ENCODE data around the gene TREML1. TPM values are rescaled to one million over a fixed set of nuclear protein-coding genes. Genes with fewer than 3 reads are reported as not detected.

The TREML1 gene
- polyA plus RNA-seq, 1 of the 3 experiments (the other 2 are of a cell fraction): not detected

GRCh38 chr6:41201764-41202173, 47.6 kb upstream of the TREML1 start:
- TF ChIP-seq RXRA (IDR thresholded peaks at IDR 0.05; ENCODE audit: borderline replicate concordance, low read depth): no peak
- TF ChIP-seq EP300 (IDR thresholded peaks at IDR 0.05; ENCODE audit: borderline replicate concordance in 1 of 2, low read depth in 1 of 2, low read length in 1 of 2): no peak
- TF ChIP-seq USF2 (IDR thresholded peaks at IDR 0.05; ENCODE audit: borderline replicate concordance, low read depth, low read length): no peak
- no peak for TF ChIP-seq TEAD4 (IDR thresholded peaks at IDR 0.05; ENCODE audit: borderline replicate concordance, insufficient read depth)
- no peak for TF ChIP-seq MXI1 (IDR thresholded peaks at IDR 0.05; ENCODE audit: low read depth, low read length)
- TF ChIP-seq REST (IDR thresholded peaks at IDR 0.05; ENCODE audit: low read depth, low read length): no peak
- H3K4me1 ChIP-seq (ENCODE audit: control insufficient read depth in 1 of 2, insufficient read depth in 2 of 2, low read depth in 1 of 2, low read length in 1 of 2): no peaks in the 10 kb centered on the region
- H3F3A ChIP-seq (replicated peaks; ENCODE audit: insufficient read depth): no peaks in the 10 kb centered on the region
- no peak overlapping the region for H3K4me3 ChIP-seq (ENCODE audit: low read depth in 2 of 2, low read length in 1 of 2)
- peaks cover 11% of the 10 kb centered on the region; the same call in 1 of the 2 replicates for H3K27me3 ChIP-seq (ENCODE audit: insufficient read depth)
- no peaks in the 10 kb centered on the region for H3K9me2 ChIP-seq
- 31% methylated on average over 8 of the region's 8 CpGs for WGBS (ENCODE audit: low lambda C conversion rate)
- no peaks in the 10 kb centered on the region for H3K9me3 ChIP-seq
- H3K9ac ChIP-seq: no peak overlapping the region
- H2AFZ ChIP-seq (ENCODE audit: low read depth): no peak overlapping the region
- no peak overlapping the region for H3K4me2 ChIP-seq
- no peaks in the 10 kb centered on the region for H3K79me2 ChIP-seq (ENCODE audit: insufficient read depth)
- no peaks in the 10 kb centered on the region for H3K36me3 ChIP-seq (replicated peaks in 1 of 2; ENCODE audit: control insufficient read depth in 1 of 2, insufficient read depth in 2 of 2, low read length in 1 of 2)
- H4K20me1 ChIP-seq (ENCODE audit: insufficient read depth): no peaks in the 10 kb centered on the region
- no peak overlapping the region for H3K27ac ChIP-seq (ENCODE audit: low read depth in 2 of 2, low read length in 1 of 2)
- DNase-seq: no peak
- ChIA-PET CTCF (no interaction called here), POLR2A (interaction anchor here (1.0 kb wide), 1 partner anchor 11 kb away, joined by 3 read pairs; no protein-coding TSS in a partner anchor)

- Histone ChIP-seq H3K4me1 (ENCODE audit: control insufficient read depth in 1 of 2, insufficient read depth in 2 of 2, low read depth in 1 of 2, low read length in 1 of 2) (no peaks in the 10 kb centered on the region), H3K4me2 (no peak within 1 kb of the TSS), H3K9ac (no peak within 1 kb of the TSS), H3K36me3 (replicated peaks in 1 of 2; ENCODE audit: control insufficient read depth in 1 of 2, insufficient read depth in 2 of 2, low read length in 1 of 2) (no peaks in the 10 kb centered on the region), H3K9me2 (no peaks in the 10 kb centered on the region), H4K20me1 (ENCODE audit: insufficient read depth) (no peaks in the 10 kb centered on the region), H3K79me2 (ENCODE audit: insufficient read depth) (no peaks in the 10 kb centered on the region), H3K27me3 (ENCODE audit: insufficient read depth) (peaks cover 18% of the 10 kb centered on the region; the same call in 1 of the 2 replicates), H3K27ac (ENCODE audit: low read depth in 2 of 2, low read length in 1 of 2) (no peak within 1 kb of the TSS), H3K9me3 (no peaks in the 10 kb centered on the region), H3K4me3 (ENCODE audit: low read depth in 2 of 2, low read length in 1 of 2) (no peak within 1 kb of the TSS), H2AFZ (ENCODE audit: low read depth) (no peak within 1 kb of the TSS), H3F3A (replicated peaks; ENCODE audit: insufficient read depth) (no peaks in the 10 kb centered on the region)
- no peak for DNase-seq
- ChIA-PET POLR2A (no interaction called here), CTCF (interaction anchor here (0.9 kb wide), 1 partner anchor 41 kb away, joined by 4 read pairs; no protein-coding TSS in a partner anchor)
- 40% methylated on average over 7 of the region's 12 CpGs for whole genome bisulfite sequencing (ENCODE audit: low lambda C conversion rate)
- TF ChIP-seq SIN3A (IDR thresholded peaks at IDR 0.05; ENCODE audit: borderline replicate concordance, low read depth, low read length) (no peak), REST (IDR thresholded peaks at IDR 0.05; ENCODE audit: low read depth, low read length) (no peak), CHD2 (IDR thresholded peaks at IDR 0.05; ENCODE audit: low read length, partially characterized antibody) (no peak), ZBTB33 (IDR thresholded peaks at IDR 0.05; ENCODE audit: borderline replicate concordance, low read depth) (no peak), IRF3 (IDR thresholded peaks at IDR 0.05; ENCODE audit: low read depth, low read length) (no peak), EP300 (IDR thresholded peaks at IDR 0.05; ENCODE audit: borderline replicate concordance in 1 of 2, low read depth in 1 of 2, low read length in 1 of 2) (no peak), RCOR1 (IDR thresholded peaks at IDR 0.05; ENCODE audit: low read length) (no peak), RXRA (IDR thresholded peaks at IDR 0.05; ENCODE audit: borderline replicate concordance, low read depth) (no peak)
Observed at GRCh38 chr6:41200901-41201763, 47.0 kb upstream of the TREML1 start, which contains the start of gene TREML2. Gene TREML2 (minus strand): TSS chr6:41201149. CDS start chr6:41201008, 141 bp downstream.
